Omental fat pad (tissue), 4 donors: ENCODE measurements around the gene TNNT1. TPM values are rescaled to one million over a fixed set of nuclear protein-coding genes. Genes with fewer than 3 reads are reported as not detected.

ENCODE experiments used
- ATAC-seq: fragments of 150-250 bp; one replicate; pipeline ENCODE4 v1.9.1; 2016; ENCODE audit warnings: mild to moderate bottlenecking, moderate library complexity; ENCODE audit not compliant: low FRiP score
- DNase-seq: peaks from one replicate; pipeline ENCODE4 v3.0.0-alpha.2; 2019; ENCODE audit warnings: low spot score
- total RNA-seq, 4 donors: library from RNA; depleted of rRNA; stranded (reverse); fragments of >200 nt; gene quantifications; one replicate each; pipeline ENCODE4 v1.1.0, GENCODE V29; 2016
- TF ChIP-seq, protein P1 (sequence below), 3 donors: fragments of 450-650 bp; IDR thresholded peaks; one replicate each; pipeline ENCODE4 v1.5.1; 2016 to 2017; ENCODE audit warnings: antibody characterized with exemption in 3 of 3, mild to moderate bottlenecking in 3 of 3, moderate library complexity in 2 of 3

TNNT1 gene
- total RNA-seq, 4 donors from 2014 or later, result 1.9 to 7.2 (median 4.3) TPM; not detected in 1

DNA sequence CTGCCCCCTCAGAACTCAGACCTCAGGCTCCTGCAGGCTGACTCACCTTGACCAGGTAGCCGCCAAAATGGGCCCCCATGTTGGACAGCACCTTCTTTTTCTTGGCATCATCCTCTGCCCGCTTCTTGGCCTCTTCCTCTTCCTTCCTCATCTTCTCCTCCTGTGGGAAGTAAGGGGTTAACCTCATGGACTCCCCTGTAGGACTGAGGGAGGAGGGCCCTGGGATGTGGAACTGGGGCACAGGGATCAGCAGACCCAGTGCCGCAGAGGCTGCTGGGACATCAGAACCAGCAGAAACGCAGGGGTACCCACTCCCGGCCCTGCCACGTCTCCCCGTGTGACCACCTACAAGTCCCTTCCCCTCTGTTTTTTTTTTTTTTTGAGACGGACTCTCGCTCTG, 11.1 kb downstream of the TNNT1 start:
- ATAC-seq (no peak), DNase-seq (no peak)
- TF ChIP-seq, protein P1, sequence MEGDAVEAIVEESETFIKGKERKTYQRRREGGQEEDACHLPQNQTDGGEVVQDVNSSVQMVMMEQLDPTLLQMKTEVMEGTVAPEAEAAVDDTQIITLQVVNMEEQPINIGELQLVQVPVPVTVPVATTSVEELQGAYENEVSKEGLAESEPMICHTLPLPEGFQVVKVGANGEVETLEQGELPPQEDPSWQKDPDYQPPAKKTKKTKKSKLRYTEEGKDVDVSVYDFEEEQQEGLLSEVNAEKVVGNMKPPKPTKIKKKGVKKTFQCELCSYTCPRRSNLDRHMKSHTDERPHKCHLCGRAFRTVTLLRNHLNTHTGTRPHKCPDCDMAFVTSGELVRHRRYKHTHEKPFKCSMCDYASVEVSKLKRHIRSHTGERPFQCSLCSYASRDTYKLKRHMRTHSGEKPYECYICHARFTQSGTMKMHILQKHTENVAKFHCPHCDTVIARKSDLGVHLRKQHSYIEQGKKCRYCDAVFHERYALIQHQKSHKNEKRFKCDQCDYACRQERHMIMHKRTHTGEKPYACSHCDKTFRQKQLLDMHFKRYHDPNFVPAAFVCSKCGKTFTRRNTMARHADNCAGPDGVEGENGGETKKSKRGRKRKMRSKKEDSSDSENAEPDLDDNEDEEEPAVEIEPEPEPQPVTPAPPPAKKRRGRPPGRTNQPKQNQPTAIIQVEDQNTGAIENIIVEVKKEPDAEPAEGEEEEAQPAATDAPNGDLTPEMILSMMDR (IDR thresholded peaks at IDR 0.05), result no peak

DNA sequence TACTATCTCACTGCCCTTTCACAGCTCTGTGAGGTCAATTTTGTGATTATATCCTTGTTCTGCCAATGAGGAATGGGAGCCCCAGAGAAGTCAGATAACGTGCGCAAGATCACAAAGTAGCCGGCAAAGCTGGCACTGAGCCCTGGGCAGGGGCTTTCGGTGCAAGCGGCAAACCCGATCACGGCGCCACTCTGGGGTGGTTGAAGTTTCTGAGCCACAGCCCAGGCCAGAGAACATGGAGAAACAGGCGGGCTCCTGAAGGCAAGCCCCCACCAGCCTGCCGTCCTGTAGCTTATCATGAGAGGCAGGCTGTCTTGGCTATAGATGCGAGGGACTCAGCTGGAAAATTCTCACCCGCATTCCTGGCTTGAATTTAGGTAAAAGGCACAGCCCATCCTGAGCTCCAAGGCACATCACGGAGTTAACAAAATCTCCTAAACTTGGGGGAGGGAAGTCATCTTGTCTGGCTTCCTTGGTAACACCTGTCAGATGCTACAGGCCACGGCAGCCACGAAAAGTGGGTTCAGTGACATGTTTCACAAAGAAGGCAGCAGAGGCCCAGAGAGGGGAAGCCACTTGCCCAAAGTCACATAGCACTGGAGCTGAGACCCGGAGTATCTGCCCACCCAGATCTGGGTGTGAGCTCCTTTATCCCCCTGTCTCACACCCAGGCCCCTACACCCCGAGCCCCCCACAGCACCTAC, 12.5 kb downstream of the TNNT1 start:
- ATAC-seq, result no peak
- no peak for DNase-seq
- TF ChIP-seq, protein P1 (IDR thresholded peaks at IDR 0.05), result no peak

DNA sequence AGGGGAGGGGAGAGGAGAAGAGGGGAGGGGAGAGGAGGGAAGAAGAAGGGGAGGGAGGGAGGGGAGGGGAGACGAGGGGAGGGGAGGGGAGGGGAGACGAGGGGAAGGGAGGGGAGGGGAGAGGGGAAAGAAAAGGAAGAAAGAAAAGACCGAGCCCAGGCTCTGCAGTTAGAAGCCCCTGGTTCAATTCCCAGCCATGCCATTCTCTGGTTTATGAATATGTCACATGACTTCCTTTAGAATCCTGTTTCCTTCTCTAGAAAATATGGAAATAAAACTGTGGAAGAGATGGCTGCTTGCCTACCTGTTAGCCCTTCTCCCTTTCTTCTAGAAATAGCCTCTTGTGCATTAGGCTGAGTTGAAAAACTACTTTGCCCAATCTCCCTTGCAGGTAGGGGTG, 14.3 kb downstream of the TNNT1 start:
- ATAC-seq (no peak), DNase-seq (no peak)
- TF ChIP-seq, protein P1 (IDR thresholded peaks at IDR 0.05), result no peak

DNA sequence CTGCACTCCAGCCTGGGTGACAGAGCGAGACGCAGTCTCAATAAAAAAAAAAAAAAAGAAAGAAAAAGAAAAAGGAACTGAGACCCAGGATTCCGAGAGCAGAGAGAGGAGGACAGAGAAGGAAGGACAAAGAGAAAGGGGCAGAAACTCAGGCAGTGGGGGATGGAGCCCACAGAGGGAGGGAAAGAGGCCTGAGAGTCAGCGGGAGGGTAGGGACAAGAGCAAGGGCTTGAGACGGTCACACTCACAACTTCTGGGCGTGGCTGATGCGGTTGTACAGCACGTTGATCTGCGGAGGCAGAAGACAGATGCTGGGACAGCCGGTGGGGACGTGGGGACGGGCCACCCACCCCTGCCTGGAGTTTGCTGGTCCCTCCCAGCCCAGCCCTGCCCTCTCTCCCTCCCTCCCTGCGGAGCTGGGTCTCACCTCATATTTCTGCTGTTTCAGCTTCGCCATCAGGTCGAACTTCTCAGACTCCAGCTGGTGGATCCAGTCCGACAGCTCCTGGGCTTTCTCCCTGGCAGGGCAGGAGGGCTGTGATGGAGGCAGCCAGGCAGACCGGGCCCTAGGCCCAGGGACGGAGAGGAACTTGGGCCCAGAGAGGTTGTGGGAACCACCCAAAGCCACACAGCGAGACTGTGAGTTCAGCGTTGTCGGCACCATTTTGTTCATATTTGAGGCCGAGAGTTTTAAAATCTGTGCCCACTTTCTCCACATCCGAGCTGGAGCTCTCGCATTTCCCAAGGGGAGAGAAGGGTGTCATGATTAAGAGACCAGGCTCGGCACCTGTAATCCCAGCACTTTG, 15.2 kb downstream of the TNNT1 start:
- DNase-seq (no peak), ATAC-seq (no peak)
- TF ChIP-seq, protein P1 (IDR thresholded peaks at IDR 0.05), result no peak

DNA sequence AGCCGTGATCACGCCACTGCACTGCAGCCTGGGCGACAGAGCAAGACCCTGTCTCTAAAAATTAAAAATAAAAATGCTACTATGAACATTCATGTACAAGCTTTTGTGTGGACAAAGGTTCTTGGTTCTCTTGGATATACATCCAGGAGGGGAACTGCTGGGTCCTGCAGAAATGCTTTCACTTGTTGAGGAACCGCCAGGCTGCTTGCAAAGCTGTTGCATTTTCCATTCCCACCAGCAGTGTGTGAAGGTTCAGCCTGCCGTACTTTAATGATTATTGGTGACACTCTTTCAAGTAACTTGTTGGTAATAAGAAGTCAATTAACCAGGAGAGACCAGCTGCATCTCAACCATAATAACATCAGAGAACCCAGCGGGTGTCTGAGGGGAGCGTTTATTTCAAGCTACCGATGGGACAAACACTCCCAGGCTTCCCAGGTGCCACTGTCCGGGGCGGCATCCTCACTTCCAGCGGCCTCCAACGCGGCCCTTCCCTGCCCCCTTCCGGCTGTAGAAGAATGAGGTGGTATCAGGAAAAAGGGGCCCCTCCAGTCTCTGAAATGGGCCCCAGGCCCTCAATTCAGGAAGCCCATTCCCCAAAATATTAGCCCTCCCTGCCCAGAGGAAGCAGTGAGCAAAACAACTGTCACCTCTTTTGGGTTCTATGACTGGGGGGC, 16.4 kb downstream of the TNNT1 start:
- TF ChIP-seq, protein P1 (IDR thresholded peaks at IDR 0.05), result no peak
- DNase-seq, result no peak
- ATAC-seq, result no peak

DNA sequence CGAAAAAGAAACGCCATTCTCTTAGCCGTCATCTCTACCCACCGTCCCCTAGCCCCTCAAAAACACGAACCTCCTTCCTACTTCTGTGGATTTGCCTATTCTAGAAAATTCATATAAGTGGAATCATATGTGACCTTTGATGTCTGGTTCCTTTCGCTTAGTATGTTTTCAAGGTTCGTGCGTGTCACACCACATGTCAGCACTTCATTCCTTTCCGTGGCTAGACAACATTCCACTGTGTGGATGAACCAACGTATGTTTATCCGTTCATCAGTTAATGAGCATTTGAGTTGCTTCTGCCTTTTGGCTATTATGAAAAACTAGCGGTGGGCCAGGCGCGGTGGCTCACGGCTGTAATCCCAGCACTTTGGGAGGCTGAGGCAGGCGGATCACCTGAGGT, 17.6 kb downstream of the TNNT1 start:
- no peak for ATAC-seq
- DNase-seq, result no peak
- TF ChIP-seq, protein P1 (IDR thresholded peaks at IDR 0.05), result no peak
